H1 (cell line): ENCODE data around the gene POLD1. TPM values are rescaled to one million over a fixed set of nuclear protein-coding genes. Genes with fewer than 3 reads are reported as not detected.

Experiments used
- CTCF ChIA-PET: fragments of 300-600 bp; sonication (Branson Sonifier 250); formaldehyde crosslinking; loops from one replicate; lab custom pipeline; 2021; ENCODE audit not compliant: partially characterized antibody; lab: Charles Lee
- POLR2A ChIA-PET: fragments of 300-600 bp; sonication (Branson Sonifier 250); formaldehyde crosslinking; loops from one replicate; lab custom pipeline; 2021; ENCODE audit warnings: inconsistent platforms; ENCODE audit not compliant: partially characterized antibody; lab: Charles Lee
- DNase-seq, 2 experiments: peaks; one replicate each; pipeline versions ENCODE4 v3.0.0 to v3.0.0-alpha.2; 2010 to 2022; ENCODE audit warnings: low spot score in 2 of 2, low read depth in 1 of 2, mixed read lengths in 1 of 2
- FAIRE-seq: peaks from 2 replicates; lab custom pipeline; 2011; peaks lifted over from hg19 to GRCh38; lab: Jason Lieb, UNC
- H2AFZ ChIP-seq: 2 replicates; pipeline ENCODE4 v1.8.1; 2012; ENCODE audit warnings: low read length, inconsistent platforms
- H2AK5ac ChIP-seq: 2 replicates; pipeline ENCODE4 v1.6.1; 2013; ENCODE audit warnings: low read depth, low read length
- H2BK120ac ChIP-seq: replicated peaks from 2 replicates; pipeline ENCODE3; 2013; ENCODE audit warnings: low read depth, low read length, inconsistent platforms
- H2BK12ac ChIP-seq: 2 replicates; pipeline ENCODE4 v1.6.1; 2013; ENCODE audit warnings: low read depth, low read length
- H2BK15ac ChIP-seq: 2 replicates; pipeline ENCODE4 v1.6.1; 2013; ENCODE audit warnings: low read length
- H2BK20ac ChIP-seq: 2 replicates; pipeline ENCODE4 v1.6.1; 2013; ENCODE audit warnings: low read length
- H2BK5ac ChIP-seq: 2 replicates; pipeline ENCODE4 v1.6.1; 2013; ENCODE audit warnings: low read depth, low read length
- H3K14ac ChIP-seq: 2 replicates; pipeline ENCODE4 v1.6.1; 2013; ENCODE audit warnings: inconsistent platforms; ENCODE audit not compliant: insufficient read length
- H3K18ac ChIP-seq: 2 replicates; pipeline ENCODE4 v1.6.1; 2013; ENCODE audit warnings: low read length; ENCODE audit errors: extremely low read depth
- H3K23ac ChIP-seq: 2 replicates; pipeline ENCODE4 v1.6.1; 2013; ENCODE audit warnings: inconsistent platforms; ENCODE audit not compliant: insufficient read length
- H3K23me2 ChIP-seq: 2 replicates; pipeline ENCODE4 v1.6.1; 2013; ENCODE audit warnings: low read depth, low read length
- H3K27ac ChIP-seq: 2 replicates; pipeline ENCODE4 v1.6.1; 2011; ENCODE audit warnings: low read depth, low read length, inconsistent platforms
- H3K27me3 ChIP-seq, 4 experiments: replicated peaks in 1 of 4; 1 replicate in 1 of 4; 2 replicates in 3 of 4; pipeline versions ENCODE4 v1.6.1 to v1.8.1; 2011 to 2013; ENCODE audit warnings: low read length in 3 of 4, mild to moderate bottlenecking in 3 of 4, inconsistent platforms in 2 of 4, mixed read lengths in 2 of 4, moderate library complexity in 1 of 4; ENCODE audit not compliant: control insufficient read depth in 3 of 4, insufficient read depth in 3 of 4; ENCODE audit errors: extremely low read depth in 1 of 4
- H3K36me3 ChIP-seq, 4 experiments: 2 replicates each; pipeline versions ENCODE4 v1.6.1 to v1.8.1; 2011 to 2013; ENCODE audit warnings: mild to moderate bottlenecking in 4 of 4, low read length in 3 of 4, moderate library complexity in 2 of 4, control low read depth in 1 of 4, inconsistent platforms in 1 of 4; ENCODE audit not compliant: insufficient read depth in 4 of 4, control insufficient read depth in 2 of 4
- H3K4ac ChIP-seq: replicated peaks from 2 replicates; pipeline ENCODE3; 2013; ENCODE audit warnings: low read length, low read depth, mixed read lengths, inconsistent platforms; ENCODE audit not compliant: insufficient read length
- H3K4me1 ChIP-seq, 4 experiments: replicated peaks in 1 of 4; 1 replicate in 1 of 4; 2 replicates in 3 of 4; pipeline versions ENCODE4 v1.6.1 to v1.8.1; 2011 to 2013; ENCODE audit warnings: low read length in 3 of 4, inconsistent platforms in 2 of 4, mixed read lengths in 1 of 4; ENCODE audit not compliant: insufficient read depth in 4 of 4, control insufficient read depth in 3 of 4
- H3K4me2 ChIP-seq, 2 experiments: 2 replicates each; pipeline versions ENCODE4 v1.6.1 to v1.8.1; 2011 to 2013; ENCODE audit warnings: low read depth in 2 of 2, low read length in 2 of 2, control low read depth in 1 of 2, inconsistent platforms in 1 of 2, mild to moderate bottlenecking in 1 of 2; ENCODE audit not compliant: insufficient read depth in 1 of 2
- H3K4me3 ChIP-seq, 4 experiments: fragments of 200-600, 300-600 bp in 1 of 4; sonication (generic), shearing (Covaris generic), sonication (Bioruptor Twin) in 1 of 4; 2 replicates each; pipeline versions ENCODE4 v1.5.1 to v1.8.1; 2011 to 2016; ENCODE audit warnings: low read length in 4 of 4, low read depth in 3 of 4, control low read depth in 2 of 4, inconsistent platforms in 2 of 4, mild to moderate bottlenecking in 2 of 4, mixed read lengths in 1 of 4, moderate library complexity in 1 of 4; ENCODE audit not compliant: insufficient read depth in 2 of 4; ENCODE audit errors: extremely low read depth in 1 of 4
- H3K56ac ChIP-seq: replicated peaks from 2 replicates; pipeline ENCODE3; 2013; ENCODE audit warnings: low read depth, mild to moderate bottlenecking, mixed read lengths, low read length, inconsistent platforms; ENCODE audit not compliant: insufficient read length
- H3K79me1 ChIP-seq: 2 replicates; pipeline ENCODE4 v1.6.1; 2013; ENCODE audit warnings: low read depth, low read length, control low read depth
- H3K79me2 ChIP-seq, 2 experiments: 2 replicates each; pipeline versions ENCODE4 v1.6.1 to v1.8.1; 2012 to 2013; ENCODE audit warnings: low read length in 2 of 2, mild to moderate bottlenecking in 2 of 2, inconsistent platforms in 1 of 2; ENCODE audit not compliant: insufficient read depth in 2 of 2, control insufficient read depth in 1 of 2
- H3K9ac ChIP-seq, 4 experiments: replicated peaks in 1 of 4; 1 replicate in 1 of 4; 2 replicates in 3 of 4; pipeline versions ENCODE4 v1.6.1 to v1.8.1; 2011 to 2013; ENCODE audit warnings: low read depth in 3 of 4, low read length in 3 of 4, control low read depth in 2 of 4, mild to moderate bottlenecking in 2 of 4, moderate library complexity in 2 of 4, inconsistent platforms in 1 of 4; ENCODE audit errors: extremely low read depth in 1 of 4
- H3K9me3 ChIP-seq, 2 experiments: 2 replicates each; pipeline versions ENCODE4 v1.6.1 to v1.8.1; 2012 to 2013; ENCODE audit warnings: mild to moderate bottlenecking in 2 of 2, moderate library complexity in 2 of 2, control low read depth in 1 of 2, inconsistent platforms in 1 of 2, low read depth in 1 of 2, low read length in 1 of 2, mixed read lengths in 1 of 2; ENCODE audit not compliant: insufficient read depth in 2 of 2
- H4K20me1 ChIP-seq, 2 experiments: replicated peaks in 1 of 2; 2 replicates each; pipeline versions ENCODE3 to v1.8.1; 2011 to 2013; ENCODE audit warnings: inconsistent platforms in 2 of 2, low read length in 2 of 2, mild to moderate bottlenecking in 1 of 2; ENCODE audit not compliant: insufficient read depth in 2 of 2, control insufficient read depth in 1 of 2
- H4K5ac ChIP-seq: 2 replicates; pipeline ENCODE4 v1.6.1; 2013; ENCODE audit warnings: low read length, low read depth, mixed read lengths, inconsistent platforms; ENCODE audit not compliant: insufficient read length
- H4K8ac ChIP-seq: 2 replicates; pipeline ENCODE4 v1.8.0; 2013; ENCODE audit warnings: mild to moderate bottlenecking, moderate library complexity, low read length, inconsistent platforms; ENCODE audit not compliant: insufficient read depth; ENCODE audit errors: extremely low read depth
- H4K91ac ChIP-seq: replicated peaks from 2 replicates; pipeline ENCODE3; 2013; ENCODE audit warnings: low read length, mixed read lengths, inconsistent platforms; ENCODE audit not compliant: insufficient read length
- CHD1 ChIP-seq: IDR thresholded peaks from 2 replicates; pipeline ENCODE4 v1.6.1; 2012; ENCODE audit warnings: low read depth, low read length, improper control_type of control experiment
- EP300 ChIP-seq, 2 experiments: IDR thresholded peaks; 1 replicate in 1 of 2; 2 replicates in 1 of 2; pipeline ENCODE4 v1.6.1; 2011 to 2012; ENCODE audit warnings: low read depth in 2 of 2, low read length in 2 of 2, mild to moderate bottlenecking in 2 of 2, borderline replicate concordance in 1 of 2, inconsistent platforms in 1 of 2, moderate library complexity in 1 of 2
- FOSL1 ChIP-seq: IDR thresholded peaks from 2 replicates; pipeline ENCODE4 v1.6.1; 2011; ENCODE audit warnings: mild to moderate bottlenecking, low read depth, low read length, moderate library complexity; ENCODE audit not compliant: insufficient read depth
- JUND ChIP-seq: IDR thresholded peaks from 2 replicates; pipeline ENCODE4 v1.6.1; 2011; ENCODE audit warnings: mild to moderate bottlenecking, improper control_type of control experiment, low read length
- KDM5A ChIP-seq: fragments of 200-600 bp; IDR thresholded peaks from 2 replicates; pipeline ENCODE4 v1.7.1; 2012; ENCODE audit warnings: mild to moderate bottlenecking, low read length, inconsistent platforms, mixed read lengths
- MAFK ChIP-seq: IDR thresholded peaks from 2 replicates; pipeline ENCODE4 v1.6.1; 2012; ENCODE audit warnings: low read depth, mild to moderate bottlenecking, improper control_type of control experiment, low read length
- POU5F1 ChIP-seq: IDR thresholded peaks from 2 replicates; pipeline ENCODE4 v1.6.1; 2011; ENCODE audit warnings: low read depth, mild to moderate bottlenecking, low read length, moderate library complexity
- RXRA ChIP-seq: IDR thresholded peaks from 2 replicates; pipeline ENCODE4 v1.6.1; 2011; ENCODE audit warnings: low read depth, mild to moderate bottlenecking, low read length, moderate library complexity; ENCODE audit not compliant: insufficient read depth
- SRF ChIP-seq: IDR thresholded peaks from 2 replicates; pipeline ENCODE4 v1.6.1; 2011; ENCODE audit warnings: mild to moderate bottlenecking, low read depth, low read length, moderate library complexity
- WGBS, 2 experiments: shearing (Covaris generic) in 1 of 2; methylation state at CpG; one replicate each; pipeline versions ENCODE4 v1.1.6 to v1.1.7; 2013 to 2015; ENCODE audit warnings: low lambda C conversion rate in 2 of 2, mixed read lengths in 2 of 2, inconsistent platforms in 1 of 2, low coverage in 1 of 2, missing lambda C conversion rate in 1 of 2; ENCODE audit not compliant: insufficient replicate concordance in 2 of 2, insufficient coverage in 1 of 2, insufficient read length in 1 of 2; ENCODE audit errors: extremely low coverage in 1 of 2, missing lambda C conversion rate in 1 of 2; 5-methylcytosine and 5-hydroxymethylcytosine counted together
- polyA plus RNA-seq, 7 experiments: library from polyadenylated mRNA; depleted of rRNA in 3 of 7; stranded (reverse) in 5 of 7; unstranded in 2 of 7; fragments of >200 nt in 5 of 7; fragments of 200-250 nt in 2 of 7; gene quantifications; 1 replicate in 5 of 7; 2 replicates in 1 of 7; 4 replicates in 1 of 7; pipeline versions ENCODE4 v1.2.1 to v1.2.3, GENCODE V29; 2011 to 2013; ENCODE audit warnings: missing spikeins in 2 of 7, mixed read lengths in 2 of 7
- total RNA-seq: library from RNA; stranded (reverse); fragmentation: NEBNext Ultra II Directional; extraction: Animal tissue kit (Norgen Biotek cat#: 25700); gene quantifications from 2 replicates; pipeline ENCODE4 v1.2.1, GENCODE V29; 2021

The POLD1 gene
- total and polyA plus RNA-seq, 2 of the 8 experiments (the other 6 are each of a cell fraction or from before 2014, with no cell fraction given), result 141 to 142 TPM

- Histone ChIP-seq H4K91ac (no peak overlapping the region), H3K4me3 (no peak overlapping the region), H3K56ac (no peak overlapping the region)
- no peak for TF ChIP-seq FOSL1
- TF ChIP-seq RXRA, result no peak
- no peak for TF ChIP-seq MAFK
- TF ChIP-seq CHD1, result no peak
- no peak for TF ChIP-seq EP300 (IDR thresholded peaks at IDR 0.05; ENCODE audit: borderline replicate concordance in 1 of 2, low read depth in 2 of 2, low read length in 2 of 2)
- no peak for TF ChIP-seq POU5F1
- no peak for TF ChIP-seq JUND
- no peak for TF ChIP-seq KDM5A
- TF ChIP-seq SRF, result no peak
- TF ChIP-seq, all 59 proteins: peak for 0
- ChIA-PET POLR2A (interaction anchor here (0.6 to 2.3 kb wide), 4 partner anchors 10 to 401 kb away, joined by 3 to 11 read pairs (median 3); partner anchors contain the start of gene POLD1), CTCF (interaction anchor here (0.8 to 1.0 kb wide), 2 partner anchors 18 to 51 kb away, joined by 3 read pairs; no protein-coding TSS in a partner anchor)
- H3K23me2 ChIP-seq, result no peaks in the 10 kb centered on the region
- H4K8ac ChIP-seq, result no peak overlapping the region; the same call in 1 of the 2 replicates
- H3K4ac ChIP-seq, result no peak overlapping the region
- FAIRE-seq, result no peak
- no peaks in the 10 kb centered on the region for H3K4me1 ChIP-seq
- H3K14ac ChIP-seq, result no peak overlapping the region
- no peak overlapping the region for H3K18ac ChIP-seq
- H2BK20ac ChIP-seq, result no peak overlapping the region
- H4K20me1 ChIP-seq, result peaks cover 0 to 2% of the 10 kb centered on the region in 2 experiments
- no peak overlapping the region for H2BK120ac ChIP-seq
- H3K4me2 ChIP-seq, result no peak overlapping the region
- H3K23ac ChIP-seq, result no peak overlapping the region
- peaks cover 4 to 14% of the 10 kb centered on the region in 2 experiments; a peak in 2 of 4 replicates for H3K9me3 ChIP-seq
- H3K9ac ChIP-seq, result no peak overlapping the region
- 92% methylated on average over 9 of the region's 9 CpGs; no CpG with 5 or more reads in 1 of the 2 experiments for WGBS, 2 experiments
- no peak overlapping the region for H2BK15ac ChIP-seq
- H3K27ac ChIP-seq, result no peak overlapping the region
- DNase-seq, result no peak
- H3K27me3 ChIP-seq, result no peaks in the 10 kb centered on the region
- H2AFZ ChIP-seq, result no peak overlapping the region
- H2BK12ac ChIP-seq, result no peak overlapping the region
- no peak overlapping the region for H2BK5ac ChIP-seq
- H3K79me1 ChIP-seq, result peaks cover 6% of the 10 kb centered on the region
- H3K79me2 ChIP-seq, result peaks cover 0 to 35% of the 10 kb centered on the region in 2 experiments; a peak in 3 of 4 replicates
- no peak overlapping the region for H4K5ac ChIP-seq
- H2AK5ac ChIP-seq, result no peak overlapping the region
- peaks cover 2 to 25% (median 10%) of the 10 kb centered on the region in 4 experiments; a peak in 6 of 8 replicates for H3K36me3 ChIP-seq
Measured at GRCh38 chr19:50394017-50394416, 9.9 kb downstream of the POLD1 start.
